ENCODE data around the gene VWA8.

VWA8 gene

GRCh38 chr13:41670873-41671443 is 290.0 kb downstream of the VWA8 start:
- H3K27ac ChIP-seq, result no peak overlapping the region; the same call in 1 of the 2 replicates
- TF ChIP-seq ZFX (IDR thresholded peaks at IDR 0.05), result no peak
- TF ChIP-seq CTCF (conservative IDR thresholded peaks at IDR 0.05), result no peak

- TF ChIP-seq CTCF (conservative IDR thresholded peaks at IDR 0.05), result peak; percentile 84
- TF ChIP-seq ZFX (IDR thresholded peaks at IDR 0.05), result no peak
- no peak overlapping the region for H3K27ac ChIP-seq
Observed at GRCh38 chr13:41668130-41668757, 292.7 kb downstream of the VWA8 start.

GRCh38 chr13:41666644-41667043 is 294.3 kb downstream of the VWA8 start:
- TF ChIP-seq CTCF (conservative IDR thresholded peaks at IDR 0.05) (no peak), ZFX (IDR thresholded peaks at IDR 0.05) (no peak)
- H3K27ac ChIP-seq, result no peak overlapping the region

GRCh38 chr13:41660411-41660810 is 300.5 kb downstream of the VWA8 start:
- TF ChIP-seq ZFX (IDR thresholded peaks at IDR 0.05), result no peak
- TF ChIP-seq CTCF (conservative IDR thresholded peaks at IDR 0.05), result no peak
- no peak overlapping the region for H3K27ac ChIP-seq

GRCh38 chr13:41658057-41658661 is 302.8 kb downstream of the VWA8 start:
- H3K27ac ChIP-seq, result no peak overlapping the region
- no peak for TF ChIP-seq ZFX (IDR thresholded peaks at IDR 0.05)
- TF ChIP-seq CTCF (conservative IDR thresholded peaks at IDR 0.05), result no peak

- TF ChIP-seq CTCF (conservative IDR thresholded peaks at IDR 0.05) (no peak), ZFX (IDR thresholded peaks at IDR 0.05) (no peak)
- no peak overlapping the region for H3K27ac ChIP-seq
Observed at GRCh38 chr13:41655997-41656396, 304.9 kb downstream of the VWA8 start.

GRCh38 chr13:41654796-41655195 is 306.1 kb downstream of the VWA8 start:
- H3K27ac ChIP-seq, result no peak overlapping the region
- TF ChIP-seq ZFX (IDR thresholded peaks at IDR 0.05) (no peak), CTCF (conservative IDR thresholded peaks at IDR 0.05) (no peak)

Measured in C4-2B (cell line).